ENCODE data around the gene IQCE.

DNA sequence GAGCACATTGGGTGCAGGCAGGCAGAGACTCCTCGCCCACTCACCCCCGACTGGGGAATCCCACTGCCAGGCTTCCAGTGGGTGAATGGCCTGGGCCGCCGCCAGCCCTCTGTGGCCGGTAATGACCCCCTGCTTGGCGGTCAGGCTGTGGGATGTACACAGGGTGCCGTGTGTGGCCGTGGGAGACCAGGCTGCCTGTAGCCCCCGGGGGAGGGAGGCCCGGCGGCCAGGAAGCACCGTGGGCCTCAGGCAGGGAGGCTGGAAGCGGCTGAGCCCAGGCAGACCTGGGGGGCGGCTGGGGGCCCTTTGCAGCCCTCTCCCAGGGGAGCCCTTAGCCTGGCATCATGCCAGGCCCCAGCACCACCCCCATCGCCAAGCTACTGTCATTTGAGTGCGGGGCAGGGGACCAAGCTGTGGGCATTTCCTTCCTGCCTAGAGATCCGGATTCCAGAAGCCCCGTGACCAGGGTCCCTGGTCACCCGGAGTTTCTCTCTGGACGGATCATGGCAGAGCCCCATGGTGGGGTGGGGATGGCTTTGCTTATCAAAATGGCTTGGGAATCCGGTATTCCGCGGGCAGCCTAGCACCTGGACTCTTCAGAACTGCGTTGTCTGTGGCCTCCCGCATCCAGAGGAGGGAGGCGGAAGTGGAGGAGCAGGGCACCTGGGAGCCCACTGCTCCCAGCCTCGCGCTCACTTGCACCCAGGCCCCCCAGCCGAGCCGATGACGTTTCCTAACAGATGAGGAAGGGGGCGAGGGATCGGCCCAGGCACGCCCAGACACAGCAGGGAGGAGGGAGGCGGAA lies 74.2 kb downstream of the IQCE start:
- TF ChIP-seq, protein P1, sequence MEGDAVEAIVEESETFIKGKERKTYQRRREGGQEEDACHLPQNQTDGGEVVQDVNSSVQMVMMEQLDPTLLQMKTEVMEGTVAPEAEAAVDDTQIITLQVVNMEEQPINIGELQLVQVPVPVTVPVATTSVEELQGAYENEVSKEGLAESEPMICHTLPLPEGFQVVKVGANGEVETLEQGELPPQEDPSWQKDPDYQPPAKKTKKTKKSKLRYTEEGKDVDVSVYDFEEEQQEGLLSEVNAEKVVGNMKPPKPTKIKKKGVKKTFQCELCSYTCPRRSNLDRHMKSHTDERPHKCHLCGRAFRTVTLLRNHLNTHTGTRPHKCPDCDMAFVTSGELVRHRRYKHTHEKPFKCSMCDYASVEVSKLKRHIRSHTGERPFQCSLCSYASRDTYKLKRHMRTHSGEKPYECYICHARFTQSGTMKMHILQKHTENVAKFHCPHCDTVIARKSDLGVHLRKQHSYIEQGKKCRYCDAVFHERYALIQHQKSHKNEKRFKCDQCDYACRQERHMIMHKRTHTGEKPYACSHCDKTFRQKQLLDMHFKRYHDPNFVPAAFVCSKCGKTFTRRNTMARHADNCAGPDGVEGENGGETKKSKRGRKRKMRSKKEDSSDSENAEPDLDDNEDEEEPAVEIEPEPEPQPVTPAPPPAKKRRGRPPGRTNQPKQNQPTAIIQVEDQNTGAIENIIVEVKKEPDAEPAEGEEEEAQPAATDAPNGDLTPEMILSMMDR (conservative IDR thresholded peaks at IDR 0.05 in 1 of 2, IDR thresholded peaks at IDR 0.05 in 1 of 2; ENCODE audit: low read depth in 1 of 2, low read length in 2 of 2): no peak
- no peak for TF ChIP-seq EZH2 (IDR thresholded peaks at IDR 0.05; ENCODE audit: low read length, missing control alignments)
